Fibroblast of lung (primary cell): ENCODE measurements around the gene ELMOD3. TPM values are rescaled to one million over a fixed set of nuclear protein-coding genes. Genes with fewer than 3 reads are reported as not detected.

Source experiments
- DNase-seq, 2 donors: peaks; one replicate each; pipeline versions ENCODE4 v3.0.0 to v3.0.0-alpha.2; 2010; ENCODE audit warnings: low read depth in 2 of 2
- H2AFZ ChIP-seq: 2 replicates; pipeline ENCODE4 v1.5.1; 2012; ENCODE audit warnings: low read length, control low read depth, inconsistent platforms
- H3K27ac ChIP-seq: 2 replicates; pipeline ENCODE4 v1.5.1; 2011; ENCODE audit warnings: low read length, control low read depth; ENCODE audit not compliant: insufficient read depth
- H3K27me3 ChIP-seq: 2 replicates; pipeline ENCODE4 v1.5.1; 2011; ENCODE audit warnings: mild to moderate bottlenecking, low read length; ENCODE audit not compliant: control insufficient read depth, insufficient read depth
- H3K36me3 ChIP-seq: 2 replicates; pipeline ENCODE4 v1.5.1; 2011; ENCODE audit warnings: low read length; ENCODE audit not compliant: control insufficient read depth, insufficient read depth
- H3K4me1 ChIP-seq: 2 replicates; pipeline ENCODE4 v1.5.1; 2011; ENCODE audit warnings: low read length; ENCODE audit not compliant: control insufficient read depth, insufficient read depth; ENCODE audit errors: extremely low read depth
- H3K4me2 ChIP-seq: 2 replicates; pipeline ENCODE4 v1.5.1; 2011; ENCODE audit warnings: low read length, control low read depth; ENCODE audit not compliant: insufficient read depth; ENCODE audit errors: extremely low read depth
- H3K4me3 ChIP-seq, 4 experiments: fragments of 200-600 bp in 1 of 4; sonication (generic) in 1 of 4; replicated peaks in 1 of 4; 2 replicates each; pipeline ENCODE4 v1.5.1; 2011 to 2016; ENCODE audit warnings: low read length in 4 of 4, low read depth in 3 of 4, mild to moderate bottlenecking in 3 of 4, control low read depth in 2 of 4, inconsistent platforms in 1 of 4, mixed read lengths in 1 of 4; ENCODE audit not compliant: insufficient read depth in 1 of 4; ENCODE audit errors: control extremely low read depth in 1 of 4
- H3K79me2 ChIP-seq: 2 replicates; pipeline ENCODE4 v1.5.1; 2012; ENCODE audit warnings: mild to moderate bottlenecking, low read length, inconsistent platforms; ENCODE audit not compliant: control insufficient read depth, insufficient read depth
- H3K9ac ChIP-seq: 2 replicates; pipeline ENCODE4 v1.5.1; 2011; ENCODE audit warnings: mild to moderate bottlenecking, low read length, control low read depth; ENCODE audit not compliant: insufficient read depth
- H3K9me3 ChIP-seq: 2 replicates; pipeline ENCODE4 v1.5.1; 2012; ENCODE audit warnings: low read depth, low read length; ENCODE audit not compliant: control insufficient read depth, insufficient read depth
- H4K20me1 ChIP-seq: 2 replicates; pipeline ENCODE4 v1.5.1; 2011; ENCODE audit warnings: low read length; ENCODE audit not compliant: control insufficient read depth, insufficient read depth; ENCODE audit errors: extremely low read depth
- CTCF ChIP-seq, 2 donors: IDR thresholded peaks in 1 of 2; conservative IDR thresholded peaks in 1 of 2; 1 replicate in 1 of 2; 2 replicates in 1 of 2; pipeline ENCODE4 v1.5.1; 2011 to 2012; ENCODE audit warnings: low read length in 2 of 2, control low read depth in 1 of 2, inconsistent platforms in 1 of 2, low read depth in 1 of 2, mild to moderate bottlenecking in 1 of 2
- EZH2 ChIP-seq: IDR thresholded peaks from 2 replicates; pipeline ENCODE4 v1.5.1; 2012; ENCODE audit warnings: low read length, control low read depth, mild to moderate bottlenecking; ENCODE audit errors: missing control alignments
- polyA plus RNA-seq, 2 donors: library from polyadenylated mRNA; depleted of rRNA in 1 of 2; stranded (reverse) in 1 of 2; unstranded in 1 of 2; fragments of >200 nt; gene quantifications; 2 replicates each; pipeline ENCODE4 v1.2.1, GENCODE V29; 2011 to 2012; ENCODE audit warnings: missing spikeins in 1 of 2
- total RNA-seq: library from RNA; depleted of rRNA; stranded (reverse); fragments of >200 nt; gene quantifications from 2 replicates; pipeline ENCODE4 v1.2.1, GENCODE V29; 2014

Gene ELMOD3
- total and polyA plus RNA-seq, 2 donors (not counting 1 experiment from before 2014, with no cell fraction given), result 13.0 to 27.9 TPM

GRCh38 chr2:85419009-85419675, 64.6 kb downstream of the ELMOD3 start:
- no peak for DNase-seq
- Histone ChIP-seq H3K36me3 (no peaks in the 10 kb centered on the region), H3K4me1 (peaks cover 9% of the 10 kb centered on the region), H3K79me2 (no peaks in the 10 kb centered on the region), H3K9me3 (no peaks in the 10 kb centered on the region), H3K9ac (peak overlapping the region; percentile 78), H3K27ac (peak overlapping the region; percentile 81), H2AFZ (no peak overlapping the region), H4K20me1 (no peaks in the 10 kb centered on the region), H3K4me3 (peak overlapping the region; percentile 61 to 78 (median 68)), H3K27me3 (no peaks in the 10 kb centered on the region), H3K4me2 (peak overlapping the region; percentile 80)
- TF ChIP-seq EZH2, result no peak
- TF ChIP-seq CTCF (conservative IDR thresholded peaks at IDR 0.05 in 1 of 2, IDR thresholded peaks at IDR 0.05 in 1 of 2; ENCODE audit: low read depth in 1 of 2, low read length in 2 of 2), result no peak

GRCh38 chr2:85420536-85421259, 66.1 kb downstream of the ELMOD3 start:
- no peaks in the 10 kb centered on the region for H3K79me2 ChIP-seq
- no peaks in the 10 kb centered on the region for H3K36me3 ChIP-seq
- no peaks in the 10 kb centered on the region for H3K27me3 ChIP-seq
- peak overlapping the region; percentile 72 for H3K27ac ChIP-seq
- H3K9ac ChIP-seq, result no peak overlapping the region
- no peaks in the 10 kb centered on the region for H3K9me3 ChIP-seq
- peak; percentile 74 to 85 for DNase-seq
- peaks cover 9% of the 10 kb centered on the region for H3K4me1 ChIP-seq
- H3K4me2 ChIP-seq, result peak overlapping the region; percentile 69
- H3K4me3 ChIP-seq, result no peak overlapping the region
- peak; percentile 96 to 97 for TF ChIP-seq CTCF (conservative IDR thresholded peaks at IDR 0.05 in 1 of 2, IDR thresholded peaks at IDR 0.05 in 1 of 2; ENCODE audit: low read depth in 1 of 2, low read length in 2 of 2)
- TF ChIP-seq EZH2, result no peak
- H4K20me1 ChIP-seq, result no peaks in the 10 kb centered on the region
- peak overlapping the region; percentile 77 for H2AFZ ChIP-seq

GRCh38 chr2:85421260-85422071, 66.9 kb downstream of the ELMOD3 start:
- H3K79me2 ChIP-seq, result no peaks in the 10 kb centered on the region
- H3K4me1 ChIP-seq, result peaks cover 9% of the 10 kb centered on the region
- no peak for TF ChIP-seq EZH2
- TF ChIP-seq CTCF (conservative IDR thresholded peaks at IDR 0.05 in 1 of 2, IDR thresholded peaks at IDR 0.05 in 1 of 2; ENCODE audit: low read depth in 1 of 2, low read length in 2 of 2), result no peak
- H3K27me3 ChIP-seq, result no peaks in the 10 kb centered on the region
- H3K36me3 ChIP-seq, result no peaks in the 10 kb centered on the region
- no peaks in the 10 kb centered on the region for H3K9me3 ChIP-seq
- DNase-seq, result peak; percentile 54 to 73
- H3K9ac ChIP-seq, result no peak overlapping the region
- peak overlapping the region; percentile 72 for H3K27ac ChIP-seq
- H3K4me3 ChIP-seq, result no peak overlapping the region
- H2AFZ ChIP-seq, result peak overlapping the region; percentile 77
- no peaks in the 10 kb centered on the region for H4K20me1 ChIP-seq
- peak overlapping the region; percentile 69 for H3K4me2 ChIP-seq
